ENCODE measurements around the gene WDR47.
"Not testable (repeated sequence)": the region's sequence is repeated elsewhere in the genome, so short reads cannot be mapped to it uniquely, and the experiment has no call there.

WDR47 gene

GRCh38 chr1:109034382-109034781 lies 7.5 kb downstream of the WDR47 start:
- H3K36me3 ChIP-seq (ENCODE audit: insufficient read depth, low read length), result no peaks in the 10 kb centered on the region
- H3K9me3 ChIP-seq (ENCODE audit: control insufficient read depth, insufficient read depth, low read length), result no peaks in the 10 kb centered on the region
- no peaks in the 10 kb centered on the region for H3K4me1 ChIP-seq (ENCODE audit: insufficient read depth, low read length)
- H3K9ac ChIP-seq (ENCODE audit: low read depth, low read length), result no peak overlapping the region

DNA sequence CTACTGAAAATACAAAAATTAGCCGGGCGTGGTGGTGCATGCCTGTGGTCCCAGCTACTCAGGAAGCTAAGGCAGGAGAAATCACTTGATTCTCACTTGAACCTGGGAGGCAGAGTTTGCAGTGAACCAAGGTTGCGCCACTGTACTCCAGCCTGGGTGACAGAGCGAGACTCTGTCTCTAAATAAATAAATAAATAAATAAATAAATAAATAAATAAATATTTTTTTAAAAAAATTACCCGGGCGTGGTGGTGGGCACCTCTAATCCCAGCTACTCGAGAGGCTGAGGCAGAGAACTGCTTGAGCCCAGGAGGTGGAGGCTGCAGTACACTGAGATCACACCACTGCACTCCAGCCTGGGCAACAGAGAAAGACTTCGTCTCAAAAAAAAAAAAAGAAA lies 12.4 kb downstream of the WDR47 start:
- H3K36me3 ChIP-seq (ENCODE audit: insufficient read depth, low read length); H3K9me3 ChIP-seq (ENCODE audit: control insufficient read depth, insufficient read depth, low read length); H3K9ac ChIP-seq (ENCODE audit: low read depth, low read length); H3K4me1 ChIP-seq (ENCODE audit: insufficient read depth, low read length): not testable (repeated sequence)

- Histone ChIP-seq H3K4me1 (ENCODE audit: insufficient read depth, low read length) (no peaks in the 10 kb centered on the region), H3K36me3 (ENCODE audit: insufficient read depth, low read length) (no peaks in the 10 kb centered on the region), H3K9ac (ENCODE audit: low read depth, low read length) (no peak overlapping the region), H3K9me3 (ENCODE audit: control insufficient read depth, insufficient read depth, low read length) (no peaks in the 10 kb centered on the region)
Measured at GRCh38 chr1:109027841-109028240, 14.1 kb downstream of the WDR47 start.

DNA sequence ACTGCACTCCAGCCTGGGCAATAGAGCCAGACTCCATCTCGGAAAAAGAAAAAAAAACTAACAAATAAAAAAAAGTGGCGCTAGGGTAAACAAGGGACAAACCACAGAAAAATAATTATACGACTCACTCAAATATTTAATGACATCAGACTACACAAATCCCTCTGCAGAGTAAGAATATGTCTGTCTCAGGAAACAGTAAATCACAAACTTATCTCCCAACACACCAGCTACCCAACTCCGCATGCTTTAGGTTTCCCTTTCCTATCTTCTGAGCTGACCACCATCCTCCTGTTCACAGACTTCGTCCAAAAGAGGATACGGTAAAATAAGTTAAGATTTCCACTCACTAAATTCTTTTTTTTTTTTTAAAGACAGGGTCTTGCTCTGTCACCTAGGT lies 16.2 kb downstream of the WDR47 start:
- no peaks in the 10 kb centered on the region for H3K4me1 ChIP-seq (ENCODE audit: insufficient read depth, low read length)
- H3K9me3 ChIP-seq (ENCODE audit: control insufficient read depth, insufficient read depth, low read length), result no peaks in the 10 kb centered on the region
- H3K9ac ChIP-seq (ENCODE audit: low read depth, low read length), result no peak overlapping the region
- H3K36me3 ChIP-seq (ENCODE audit: insufficient read depth, low read length), result no peaks in the 10 kb centered on the region

GRCh38 chr1:109024646-109025045 lies 17.3 kb downstream of the WDR47 start:
- Histone ChIP-seq H3K9ac (ENCODE audit: low read depth, low read length) (no peak overlapping the region), H3K36me3 (ENCODE audit: insufficient read depth, low read length) (no peaks in the 10 kb centered on the region), H3K9me3 (ENCODE audit: control insufficient read depth, insufficient read depth, low read length) (no peaks in the 10 kb centered on the region), H3K4me1 (ENCODE audit: insufficient read depth, low read length) (no peaks in the 10 kb centered on the region)

GRCh38 chr1:109020693-109021257 lies 21.1 kb downstream of the WDR47 start:
- peaks cover 5% of the 10 kb centered on the region; the same call in 1 of the 2 replicates for H3K36me3 ChIP-seq (ENCODE audit: insufficient read depth, low read length)
- no peak overlapping the region for H3K9ac ChIP-seq (ENCODE audit: low read depth, low read length)
- no peaks in the 10 kb centered on the region for H3K9me3 ChIP-seq (ENCODE audit: control insufficient read depth, insufficient read depth, low read length)
- no peaks in the 10 kb centered on the region for H3K4me1 ChIP-seq (ENCODE audit: insufficient read depth, low read length)

GRCh38 chr1:109017719-109018118 lies 24.2 kb downstream of the WDR47 start:
- not testable (repeated sequence) for H3K4me1 ChIP-seq (ENCODE audit: insufficient read depth, low read length); H3K9me3 ChIP-seq (ENCODE audit: control insufficient read depth, insufficient read depth, low read length); H3K9ac ChIP-seq (ENCODE audit: low read depth, low read length); H3K36me3 ChIP-seq (ENCODE audit: insufficient read depth, low read length)

- H3K36me3 ChIP-seq (ENCODE audit: insufficient read depth, low read length), result peaks cover 5% of the 10 kb centered on the region; the same call in 1 of the 2 replicates
Measured at GRCh38 chr1:109017134-109017533, 24.8 kb downstream of the WDR47 start.

DNA sequence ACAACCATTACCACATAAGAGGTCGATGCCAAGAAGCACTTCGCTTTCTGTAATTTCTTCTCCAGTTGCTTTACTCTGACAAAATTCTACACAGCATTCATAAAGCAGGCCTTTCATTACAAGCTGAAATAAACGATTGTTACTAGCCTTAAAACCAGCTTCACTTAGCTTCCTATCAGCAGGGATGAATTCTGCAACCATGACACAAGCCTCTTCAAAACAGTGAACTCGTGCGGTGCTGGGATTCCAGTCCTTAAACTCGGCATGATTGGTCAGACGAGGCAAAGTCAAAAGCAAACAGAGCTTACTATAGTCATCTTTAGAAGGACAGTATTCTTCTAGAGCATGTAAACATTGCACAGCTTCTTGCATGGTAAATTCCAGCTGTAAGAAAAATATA lies 30.6 kb downstream of the WDR47 start:
- no peak overlapping the region for H3K9ac ChIP-seq (ENCODE audit: low read depth, low read length)
- H3K9me3 ChIP-seq (ENCODE audit: control insufficient read depth, insufficient read depth, low read length), result no peaks in the 10 kb centered on the region
- no peaks in the 10 kb centered on the region for H3K4me1 ChIP-seq (ENCODE audit: insufficient read depth, low read length)
- no peaks in the 10 kb centered on the region for H3K36me3 ChIP-seq (ENCODE audit: insufficient read depth, low read length)

More at GRCh38 chr1:109017134-109017533, 24.8 kb downstream of the WDR47 start:
- H3K9ac ChIP-seq (ENCODE audit: low read depth, low read length), result no peak overlapping the region
- H3K9me3 ChIP-seq (ENCODE audit: control insufficient read depth, insufficient read depth, low read length), result no peaks in the 10 kb centered on the region
- H3K4me1 ChIP-seq (ENCODE audit: insufficient read depth, low read length), result no peaks in the 10 kb centered on the region

DNA sequence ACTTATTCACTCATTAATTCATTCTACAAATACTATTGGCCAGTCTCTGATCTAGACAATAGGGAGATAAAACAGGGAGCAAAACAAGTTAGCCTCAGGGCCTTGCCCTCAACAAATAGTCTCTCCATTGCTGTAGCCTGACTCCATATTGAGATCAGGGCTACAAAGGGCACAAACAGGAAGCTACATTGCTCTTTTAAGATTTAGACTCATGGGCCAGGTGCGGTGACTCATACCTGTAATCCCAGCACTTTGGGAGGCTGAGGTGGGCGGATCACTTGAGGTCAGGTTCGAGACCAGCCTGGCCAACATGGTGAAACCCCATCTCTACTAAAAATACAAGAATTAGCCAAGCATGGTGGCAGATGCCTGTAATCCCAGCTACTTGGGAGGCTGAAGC lies 45.3 kb downstream of the WDR47 start:
- not testable (repeated sequence) for H3K9ac ChIP-seq (ENCODE audit: low read depth, low read length); H3K36me3 ChIP-seq (ENCODE audit: insufficient read depth, low read length); H3K9me3 ChIP-seq (ENCODE audit: control insufficient read depth, insufficient read depth, low read length); H3K4me1 ChIP-seq (ENCODE audit: insufficient read depth, low read length)

- Histone ChIP-seq H3K4me1 (ENCODE audit: insufficient read depth, low read length) (no peaks in the 10 kb centered on the region), H3K36me3 (ENCODE audit: insufficient read depth, low read length) (no peaks in the 10 kb centered on the region), H3K9me3 (ENCODE audit: control insufficient read depth, insufficient read depth, low read length) (no peaks in the 10 kb centered on the region), H3K9ac (ENCODE audit: low read depth, low read length) (no peak overlapping the region)
Measured at GRCh38 chr1:108983114-108983513, 58.8 kb downstream of the WDR47 start.

GRCh38 chr1:108976658-108977057 lies 65.2 kb downstream of the WDR47 start:
- Histone ChIP-seq H3K9ac (ENCODE audit: low read depth, low read length) (no peak overlapping the region), H3K36me3 (ENCODE audit: insufficient read depth, low read length) (no peaks in the 10 kb centered on the region), H3K4me1 (ENCODE audit: insufficient read depth, low read length) (no peaks in the 10 kb centered on the region), H3K9me3 (ENCODE audit: control insufficient read depth, insufficient read depth, low read length) (no peaks in the 10 kb centered on the region)

DNA sequence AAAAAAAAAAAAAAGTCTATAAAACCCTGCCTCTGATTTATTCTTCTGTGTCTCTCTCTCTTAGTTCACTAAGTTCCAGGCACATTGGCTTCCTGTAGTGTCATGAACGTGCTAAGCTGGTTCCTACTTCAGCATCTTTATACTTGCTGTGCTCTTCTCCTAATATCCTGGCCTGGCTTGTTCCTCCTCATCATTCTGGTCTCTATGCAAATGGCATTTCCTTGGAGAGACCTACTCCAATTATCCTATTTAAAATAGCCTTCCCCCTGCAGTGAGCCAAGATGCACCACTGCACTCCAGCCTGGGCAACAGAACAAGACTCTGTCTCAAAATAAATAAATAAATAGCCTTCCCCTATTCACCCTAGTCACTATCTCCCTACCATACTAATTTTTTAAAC lies 69.0 kb downstream of the WDR47 start:
- Histone ChIP-seq H3K9me3 (ENCODE audit: control insufficient read depth, insufficient read depth, low read length) (no peaks in the 10 kb centered on the region), H3K9ac (ENCODE audit: low read depth, low read length) (no peak overlapping the region), H3K36me3 (ENCODE audit: insufficient read depth, low read length) (no peaks in the 10 kb centered on the region), H3K4me1 (ENCODE audit: insufficient read depth, low read length) (no peaks in the 10 kb centered on the region)

GRCh38 chr1:108969346-108969745 lies 72.6 kb downstream of the WDR47 start:
- Histone ChIP-seq H3K36me3 (ENCODE audit: insufficient read depth, low read length) (no peaks in the 10 kb centered on the region), H3K4me1 (ENCODE audit: insufficient read depth, low read length) (no peaks in the 10 kb centered on the region), H3K9ac (ENCODE audit: low read depth, low read length) (no peak overlapping the region), H3K9me3 (ENCODE audit: control insufficient read depth, insufficient read depth, low read length) (no peaks in the 10 kb centered on the region)

DNA sequence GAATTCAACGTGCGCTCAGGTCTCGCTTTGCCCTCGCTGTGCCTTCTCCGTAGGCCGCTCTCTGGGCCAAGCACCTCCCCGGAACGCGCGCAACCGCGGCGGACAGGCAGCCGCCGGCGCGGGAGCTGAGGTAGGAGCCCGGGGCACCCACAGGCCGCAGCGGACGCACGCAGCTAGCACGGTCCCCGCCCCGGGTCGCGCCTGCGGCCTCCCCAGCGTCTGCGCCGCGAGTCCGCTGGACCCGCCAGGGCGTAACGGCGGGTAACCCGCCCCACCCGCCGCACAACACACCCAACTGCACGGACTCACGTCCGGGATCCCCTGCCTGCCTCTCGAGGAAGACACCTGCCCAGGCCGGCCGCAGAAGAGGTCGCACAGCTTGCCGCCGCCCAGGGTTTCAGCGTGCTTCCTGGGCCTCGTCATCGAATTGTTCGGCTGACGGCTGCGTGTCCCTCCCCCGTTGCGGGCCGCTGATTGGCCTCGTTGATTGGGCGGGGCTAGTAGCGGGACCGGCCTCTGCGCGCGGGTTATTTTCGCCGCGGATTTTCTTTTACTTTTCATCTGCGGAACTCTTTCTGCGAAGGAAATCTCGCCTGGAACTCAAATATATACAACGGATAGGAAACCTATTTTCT lies 78.7 kb downstream of the WDR47 start, which contains the start of gene CLCC1:
Gene CLCC1 (minus strand): TSS at position 433 of the 635 bp plus-strand sequence. CDS start 13,047 bp downstream, outside the sequence.
- H3K9ac ChIP-seq (ENCODE audit: low read depth, low read length), result peak within 1 kb of the TSS; percentile 98

More for the DNA sequence above, 78.7 kb downstream of the WDR47 start, which contains the start of gene CLCC1:
- Histone ChIP-seq H3K36me3 (ENCODE audit: insufficient read depth, low read length) (no peaks in the 10 kb centered on the region), H3K9me3 (ENCODE audit: control insufficient read depth, insufficient read depth, low read length) (no peaks in the 10 kb centered on the region), H3K4me1 (ENCODE audit: insufficient read depth, low read length) (no peaks in the 10 kb centered on the region)
